GM21526 (cell line): ENCODE data around the gene RAB8B.
"Not testable (repeated sequence)": the region's sequence is repeated elsewhere in the genome, so short reads cannot be mapped to it uniquely, and the experiment has no call there.

Source experiments
- ATAC-seq: cut with Tn5 transposase; IDR thresholded peaks from one replicate; pipeline ENCODE4 v1.9.1; 2021; ENCODE audit warnings: moderate library complexity; ENCODE audit not compliant: unreplicated experiment, low FRiP score

Gene RAB8B

DNA sequence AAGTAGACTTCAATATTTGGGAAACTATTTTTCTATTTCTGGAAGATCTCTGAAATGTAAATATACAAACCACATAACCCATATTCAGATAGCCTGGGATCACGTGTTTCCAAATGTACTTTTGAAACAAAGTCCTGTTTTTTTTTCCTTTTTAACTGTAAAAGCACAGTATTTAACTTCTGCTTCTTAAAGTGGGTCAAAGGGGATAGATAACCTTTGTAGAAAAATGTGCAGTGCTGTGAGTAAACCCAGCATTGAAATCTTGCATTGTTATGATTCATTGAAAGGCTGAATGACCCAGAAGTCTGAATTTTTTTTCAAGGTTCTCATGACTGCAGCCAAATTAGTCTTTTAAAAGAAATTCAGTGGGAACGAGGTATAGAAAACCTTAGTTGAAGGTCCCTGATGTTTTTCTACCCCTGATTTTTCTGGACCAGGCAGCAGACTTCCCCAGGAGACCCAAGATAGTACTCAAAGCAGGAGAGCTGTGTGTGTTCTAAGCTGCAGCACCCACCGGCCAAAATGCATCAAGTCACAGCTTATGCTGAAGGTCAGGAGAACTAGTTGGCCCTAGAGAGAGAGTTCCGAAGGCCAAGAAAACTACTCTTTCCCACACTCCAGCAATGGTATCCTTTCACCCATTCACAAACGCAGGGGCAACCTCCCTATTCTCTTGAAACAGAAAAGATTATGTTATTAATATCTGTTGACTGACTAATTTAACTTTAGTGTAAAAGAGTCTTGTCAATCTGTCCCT lies 44.4 kb downstream of the RAB8B start:
- no peak for ATAC-seq

GRCh38 chr15:63234451-63234870 lies 45.1 kb downstream of the RAB8B start:
- no peak for ATAC-seq

GRCh38 chr15:63236272-63236671 lies 46.9 kb downstream of the RAB8B start:
- ATAC-seq = no peak

DNA sequence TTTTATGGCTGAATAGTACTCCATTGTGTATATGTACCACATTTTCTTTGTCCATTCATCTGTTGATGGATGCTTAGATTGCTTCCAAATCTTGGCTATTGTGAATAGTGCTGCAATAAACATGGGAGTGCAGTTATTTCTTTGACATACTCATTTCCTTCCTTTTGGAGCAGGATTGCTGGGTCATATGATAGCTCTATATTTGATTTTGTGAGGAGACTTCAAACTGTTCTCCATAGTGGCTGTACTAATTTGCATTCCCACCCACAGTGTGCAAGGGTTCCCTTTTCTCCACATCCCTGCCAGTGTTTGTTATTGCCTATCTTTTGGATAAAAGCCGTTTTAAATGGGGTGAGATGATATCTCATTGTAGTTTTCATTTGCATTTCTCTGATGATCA lies 47.7 kb downstream of the RAB8B start:
- not testable (repeated sequence) for ATAC-seq

GRCh38 chr15:63238171-63238570 lies 48.8 kb downstream of the RAB8B start:
- no peak for ATAC-seq

DNA sequence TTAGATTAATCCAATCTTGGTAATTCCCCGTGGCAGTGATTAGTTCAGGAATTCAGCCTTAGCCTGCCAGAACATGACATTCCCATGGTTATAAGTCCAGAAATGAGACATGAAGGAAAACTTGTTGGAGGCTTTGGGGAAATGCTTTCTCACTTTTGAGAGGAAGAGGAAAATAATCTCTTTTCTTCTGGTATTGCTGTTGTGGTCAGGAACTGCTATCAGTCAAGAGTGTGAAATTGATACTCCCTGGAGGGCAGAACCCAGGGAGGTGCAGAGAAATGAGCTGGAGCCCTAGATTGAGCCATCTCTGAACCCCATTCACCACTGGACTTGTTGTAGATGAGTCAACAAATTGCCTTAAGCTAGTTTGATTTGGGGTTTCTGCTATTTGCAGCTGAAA lies 49.4 kb downstream of the RAB8B start:
- no peak for ATAC-seq

- ATAC-seq = no peak
These were observed 50.7 kb downstream of the RAB8B start for GRCh38 chr15:63240109-63240508.

DNA sequence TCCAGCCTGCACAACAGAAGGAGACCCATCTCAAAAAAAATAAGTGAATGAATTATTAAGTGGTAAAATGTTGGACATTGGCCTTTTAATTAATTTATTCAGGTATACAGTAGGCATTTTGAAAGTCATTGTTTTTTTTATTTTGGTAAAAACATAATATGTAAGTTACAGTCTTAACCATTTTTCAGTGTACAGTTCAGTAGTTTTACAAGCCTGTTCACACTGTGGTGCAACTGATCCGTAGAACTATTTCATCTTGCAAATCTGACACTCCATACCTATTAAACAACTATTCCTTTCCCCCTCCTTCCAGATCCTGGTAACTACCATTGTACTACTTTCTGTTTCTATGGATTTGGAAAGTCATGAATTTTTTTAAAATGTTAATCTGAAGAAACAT lies 51.9 kb downstream of the RAB8B start:
- ATAC-seq = no peak

DNA sequence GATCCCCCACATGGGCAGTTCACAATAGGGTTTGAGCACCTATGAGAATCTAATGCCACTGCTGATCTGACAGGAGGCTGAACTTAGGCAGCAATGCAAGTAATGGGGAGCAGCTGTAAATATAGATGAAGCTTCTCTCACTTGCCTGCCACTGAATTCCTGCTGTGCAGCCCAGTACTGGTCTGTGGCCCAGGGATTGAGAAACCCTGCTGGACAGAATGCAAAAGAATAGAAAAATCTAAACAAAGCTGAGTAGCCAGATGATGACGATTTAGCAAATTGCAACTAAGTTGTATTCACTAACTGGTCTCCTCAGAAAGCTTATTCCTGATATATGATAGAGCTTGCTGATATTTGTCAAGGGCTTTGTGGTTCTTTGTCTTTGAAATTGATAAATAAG lies 53.7 kb downstream of the RAB8B start:
- ATAC-seq = no peak

DNA sequence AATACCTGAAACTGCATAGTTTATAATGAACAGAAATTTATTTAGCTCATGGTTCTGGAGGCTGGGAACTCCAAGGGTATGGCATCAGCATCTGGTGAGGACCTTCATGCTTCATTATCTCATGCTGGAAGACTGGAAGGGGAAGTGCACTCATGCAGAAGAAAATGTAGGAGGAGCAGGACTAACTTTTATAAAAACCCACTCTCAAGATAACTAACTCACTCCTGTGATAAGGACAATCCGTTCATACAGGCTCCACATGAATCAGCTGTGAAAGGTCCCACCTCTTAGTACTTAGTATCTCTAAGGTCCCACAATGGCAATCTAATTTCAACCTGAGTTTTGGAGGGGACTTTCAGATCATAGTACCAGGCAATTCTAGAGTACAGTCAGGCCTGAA lies 54.4 kb downstream of the RAB8B start:
- ATAC-seq = no peak

GRCh38 chr15:63244399-63244798 lies 55.0 kb downstream of the RAB8B start:
- ATAC-seq = no peak

DNA sequence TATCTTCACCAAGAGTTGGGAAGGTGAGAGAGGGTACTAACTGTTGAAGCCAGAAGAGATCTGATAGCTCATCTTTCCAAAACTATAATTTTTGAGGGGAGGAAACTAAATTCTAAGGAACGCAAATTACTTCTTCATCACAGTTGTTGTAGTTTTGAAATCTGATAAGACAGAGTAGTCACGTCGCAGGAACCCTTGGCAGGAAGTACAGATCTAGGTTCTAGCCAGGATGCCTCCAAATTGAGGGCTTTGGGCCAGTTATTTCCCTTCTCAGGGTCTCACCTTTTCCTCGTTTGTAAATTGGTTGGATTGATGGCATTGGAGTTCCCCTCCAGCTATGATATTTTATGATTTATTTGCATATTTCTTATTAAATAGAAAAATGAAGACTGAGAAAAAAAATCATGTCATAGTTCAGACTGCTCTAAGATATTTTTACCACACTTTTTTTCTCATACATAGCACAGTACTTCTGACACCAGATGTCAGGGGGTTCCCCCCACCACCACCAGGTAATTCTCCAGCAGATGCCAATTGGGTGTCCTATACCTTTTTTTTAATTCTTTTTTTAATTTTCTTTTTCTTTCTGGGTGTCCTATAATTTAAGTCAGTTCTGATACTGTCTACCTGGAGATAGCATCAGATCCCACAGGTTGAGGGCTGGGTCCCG lies 55.7 kb downstream of the RAB8B start:
- ATAC-seq = no peak

DNA sequence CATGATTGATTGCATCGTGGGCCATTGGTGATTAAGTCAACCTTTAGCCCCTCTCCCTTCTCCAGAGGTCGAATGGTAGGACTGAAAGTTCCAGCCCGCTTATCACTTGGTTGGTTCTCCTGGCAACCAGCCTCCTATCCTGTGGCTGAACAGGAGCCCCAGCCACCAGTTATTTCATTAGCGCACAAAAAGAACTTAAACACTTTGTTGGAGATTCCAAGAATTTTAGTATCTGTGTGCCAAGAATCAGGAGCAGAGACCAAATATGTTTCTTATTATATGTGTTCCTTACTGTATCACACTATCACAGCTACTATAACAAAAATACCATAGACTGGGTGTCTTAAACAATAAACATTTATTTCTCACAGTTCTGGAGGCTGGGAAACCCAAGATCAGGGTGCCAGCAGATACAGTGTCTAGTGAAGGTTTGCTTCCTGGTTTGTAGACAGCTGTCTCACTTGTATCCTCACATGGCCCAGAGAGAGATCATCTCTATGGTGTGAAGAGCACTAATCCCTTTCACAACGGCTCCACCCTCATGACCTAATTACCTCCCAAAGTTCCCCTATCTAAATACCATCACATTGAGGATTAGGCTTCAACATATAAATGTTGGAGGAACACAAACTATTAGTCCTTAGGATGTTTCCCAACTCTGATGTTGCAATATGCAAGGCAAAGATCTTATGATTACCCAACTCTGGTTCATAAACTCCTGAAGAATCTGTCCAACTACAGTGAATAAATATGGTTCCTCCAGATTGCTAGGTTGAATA lies 57.5 kb downstream of the RAB8B start:
- no peak for ATAC-seq

DNA sequence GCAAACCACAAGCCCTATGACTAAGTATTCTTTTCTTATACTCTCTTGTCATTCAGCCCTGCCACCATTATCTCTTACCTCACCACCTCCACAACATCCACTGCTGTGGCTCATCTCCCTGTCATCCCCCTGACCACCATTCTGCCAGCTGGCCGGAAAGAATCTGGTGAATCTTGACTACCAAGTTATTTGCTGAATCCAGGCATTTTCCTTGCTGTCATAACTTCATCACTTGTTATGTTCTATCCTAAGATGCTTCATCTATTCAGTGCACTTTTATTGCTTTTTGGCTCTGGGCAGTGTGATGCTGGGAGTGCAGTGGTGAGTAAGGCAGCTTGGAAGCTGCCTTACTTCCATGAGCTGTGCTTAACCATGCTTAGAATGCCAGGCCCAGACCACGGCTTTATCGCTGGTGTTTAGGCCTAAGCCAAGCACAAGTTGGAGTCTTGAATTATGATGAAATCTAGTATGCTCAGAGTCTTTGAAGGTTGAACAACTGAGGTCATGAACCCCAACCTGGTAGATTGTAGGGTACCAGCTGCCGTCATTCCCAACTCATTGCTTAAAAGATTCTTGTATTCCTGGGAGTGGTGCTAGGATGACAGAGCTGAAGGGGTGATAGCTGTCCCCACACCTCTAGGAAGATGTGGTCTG lies 61.0 kb downstream of the RAB8B start:
- no peak for ATAC-seq

GRCh38 chr15:63251701-63252100 lies 62.3 kb downstream of the RAB8B start:
- no peak for ATAC-seq

DNA sequence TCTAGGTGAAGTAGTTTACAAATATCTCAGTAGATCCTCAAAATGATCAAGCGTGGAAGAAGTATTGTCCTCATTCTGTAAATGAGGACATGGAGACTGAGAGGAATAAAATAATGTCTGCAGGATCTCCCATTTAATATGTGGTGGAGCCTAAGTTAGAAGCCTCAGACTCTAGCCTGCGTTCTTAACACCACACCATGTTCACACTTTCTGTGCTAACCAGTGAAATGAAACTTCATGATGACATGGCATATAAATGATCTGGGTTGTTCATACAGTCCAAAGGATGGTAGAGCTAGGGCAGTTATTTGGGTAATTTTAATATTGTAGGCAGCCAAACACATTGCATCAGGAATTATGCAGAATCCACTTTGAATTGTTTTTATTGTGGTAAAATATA lies 62.9 kb downstream of the RAB8B start:
- ATAC-seq = no peak

- no peak for ATAC-seq
These were observed 65.6 kb downstream of the RAB8B start for GRCh38 chr15:63254991-63255390.

DNA sequence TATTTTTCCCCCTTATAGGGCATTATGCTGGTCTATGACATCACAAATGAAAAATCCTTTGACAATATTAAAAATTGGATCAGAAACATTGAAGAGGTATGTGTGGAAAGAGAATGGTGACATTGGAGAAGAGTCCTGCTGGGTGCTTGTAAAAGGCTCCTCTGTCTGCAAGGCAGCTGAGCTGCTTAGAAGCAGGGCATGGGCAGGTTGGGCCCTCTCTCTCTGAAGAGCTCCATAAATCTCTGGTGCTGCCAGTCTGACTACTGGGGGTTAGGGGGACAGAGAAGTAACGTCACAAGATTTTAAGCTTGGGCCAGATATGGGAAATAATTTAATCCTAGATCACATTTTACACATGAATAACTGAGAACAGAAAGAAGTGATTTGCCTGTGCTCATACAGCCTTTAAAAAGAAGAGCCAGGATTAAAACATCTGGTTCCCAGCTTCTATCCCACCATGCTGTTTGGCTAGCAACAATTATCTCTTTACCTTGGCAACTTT lies 66.1 kb downstream of the RAB8B start:
- ATAC-seq = no peak

- ATAC-seq = no peak
These were observed 67.2 kb downstream of the RAB8B start for GRCh38 chr15:63256433-63257274.

- no peak for ATAC-seq
These were observed 69.3 kb downstream of the RAB8B start for GRCh38 chr15:63258658-63259057.
